HEK293 (cell line): Measurements from ENCODE around the gene HPSE2.

Experiments
- CTCF ChIA-PET: fragments of 350-600 bp; formaldehyde crosslinking; extraction: SDS; loops from one replicate; lab custom pipeline; 2021; ENCODE audit warnings: antibody characterized with exemption; lab: Yijun Ruan, JAX
- POLR2A ChIA-PET: fragments of 300-600 bp; formaldehyde crosslinking; extraction: SDS; loops from one replicate; lab custom pipeline; 2020; ENCODE audit warnings: antibody characterized with exemption, inconsistent platforms; lab: Yijun Ruan, JAX
- H3K27ac ChIP-seq: fragments of 200-500 bp; sonication (Bioruptor generic); 2 replicates; pipeline ENCODE4 v1.5.1; 2014; ENCODE audit warnings: low read depth, low read length, control low read depth, inconsistent platforms; ENCODE audit errors: extremely low read depth
- H3K36me3 ChIP-seq, 2 experiments: fragments of 200-500 bp in 1 of 2; sonication (Bioruptor generic) in 1 of 2; 1 replicate in 1 of 2; 2 replicates in 1 of 2; pipeline ENCODE4 v1.5.1; 2014 to 2017; ENCODE audit warnings: inconsistent platforms in 2 of 2, low read length in 2 of 2; ENCODE audit not compliant: control insufficient read depth in 2 of 2, insufficient read depth in 1 of 2
- H3K4me1 ChIP-seq: fragments of 200-500 bp; sonication (Bioruptor generic); 2 replicates; pipeline ENCODE4 v1.5.1; 2014; ENCODE audit warnings: mild to moderate bottlenecking, low read length, inconsistent platforms; ENCODE audit not compliant: control insufficient read depth, insufficient read depth
- H3K4me3 ChIP-seq: 2 replicates; pipeline ENCODE4 v1.5.1; 2011; ENCODE audit warnings: low read depth, mild to moderate bottlenecking, control low read depth, low read length, moderate library complexity
- H3K9me3 ChIP-seq: fragments of 200-500 bp; sonication (Bioruptor generic); 2 replicates; pipeline ENCODE4 v1.5.1; 2014; ENCODE audit warnings: low read depth, low read length, inconsistent platforms; ENCODE audit not compliant: control insufficient read depth, insufficient read depth
- EGR2 ChIP-seq: fragments of 450-650 bp; formaldehyde crosslinking; IDR thresholded peaks from 2 replicates; pipeline ENCODE4 v1.5.1; 2016; ENCODE audit warnings: low read depth, missing biosample characterization, missing genetic modification characterization
- MEIS1 ChIP-seq: sonication (generic); formaldehyde crosslinking; IDR thresholded peaks from 2 replicates; pipeline ENCODE4 v1.8.1; 2022; ENCODE audit warnings: missing genetic modification reagents, mild to moderate bottlenecking, borderline replicate concordance
- ZNF121 ChIP-seq: fragments of 450-650 bp; formaldehyde crosslinking; IDR thresholded peaks from 2 replicates; pipeline ENCODE4 v1.5.1; 2016; ENCODE audit warnings: missing biosample characterization, missing genetic modification characterization
- ZNF175 ChIP-seq: fragments of 450-650 bp; formaldehyde crosslinking; IDR thresholded peaks from 2 replicates; pipeline ENCODE4 v1.5.1; 2016; ENCODE audit warnings: missing biosample characterization, missing genetic modification characterization
- ZNF24 ChIP-seq: fragments of 450-650 bp; formaldehyde crosslinking; IDR thresholded peaks from 2 replicates; pipeline ENCODE4 v1.5.1; 2016; ENCODE audit warnings: missing biosample characterization, missing genetic modification characterization
- ZNF335 ChIP-seq: fragments of 450-650 bp; formaldehyde crosslinking; conservative IDR thresholded peaks from 2 replicates; pipeline ENCODE4 v1.5.1; 2016; ENCODE audit warnings: missing biosample characterization, missing genetic modification characterization
- ZNF426 ChIP-seq: fragments of 450-650 bp; formaldehyde crosslinking; IDR thresholded peaks from 2 replicates; pipeline ENCODE4 v1.5.1; 2017; ENCODE audit warnings: missing biosample characterization, missing genetic modification characterization, mild to moderate bottlenecking, inconsistent platforms, moderate library complexity
- ZNF654 ChIP-seq: fragments of 450-650 bp; formaldehyde crosslinking; IDR thresholded peaks from 2 replicates; pipeline ENCODE4 v1.5.1; 2016; ENCODE audit warnings: low read depth, missing biosample characterization, missing genetic modification characterization
- ZNF664 ChIP-seq: fragments of 450-650 bp; formaldehyde crosslinking; IDR thresholded peaks from 2 replicates; pipeline ENCODE4 v1.5.1; 2016; ENCODE audit warnings: missing biosample characterization, missing genetic modification characterization
- ZNF777 ChIP-seq: fragments of 450-650 bp; formaldehyde crosslinking; IDR thresholded peaks from 2 replicates; pipeline ENCODE4 v1.5.1; 2017; ENCODE audit warnings: missing biosample characterization, missing genetic modification characterization, borderline replicate concordance
- ZNF791 ChIP-seq: fragments of 450-650 bp; formaldehyde crosslinking; IDR thresholded peaks from 2 replicates; pipeline ENCODE4 v1.5.1; 2016; ENCODE audit warnings: missing biosample characterization, missing genetic modification characterization
- ZNF837 ChIP-seq: fragments of 450-650 bp; formaldehyde crosslinking; IDR thresholded peaks from 2 replicates; pipeline ENCODE4 v1.5.1; 2016; ENCODE audit warnings: missing biosample characterization, missing genetic modification characterization
- TF ChIP-seq, protein P1 (sequence below): fragments of 450-650 bp; formaldehyde crosslinking; IDR thresholded peaks from 2 replicates; pipeline ENCODE4 v1.5.1; 2016; ENCODE audit warnings: missing biosample characterization, missing genetic modification characterization
- TF ChIP-seq, protein P2 (sequence below): fragments of 450-650 bp; formaldehyde crosslinking; IDR thresholded peaks from 2 replicates; pipeline ENCODE4 v1.5.1; 2016; ENCODE audit warnings: missing biosample characterization, missing genetic modification characterization
- TF ChIP-seq, protein P3 (sequence below): fragments of 450-650 bp; formaldehyde crosslinking; conservative IDR thresholded peaks from 2 replicates; pipeline ENCODE4 v1.5.1; 2016; ENCODE audit warnings: low read depth, missing biosample characterization, missing genetic modification characterization
- TF ChIP-seq, protein P4 (sequence below): fragments of 450-650 bp; formaldehyde crosslinking; IDR thresholded peaks from 2 replicates; pipeline ENCODE4 v1.5.1; 2016; ENCODE audit warnings: missing biosample characterization, missing genetic modification characterization
- TF ChIP-seq, protein P5 (sequence below): fragments of 450-650 bp; IDR thresholded peaks from 2 replicates; pipeline ENCODE4 v1.5.1; 2018; ENCODE audit warnings: missing biosample characterization, missing genetic modification characterization
- TF ChIP-seq, protein P6 (sequence below): fragments of 450-650 bp; formaldehyde crosslinking; IDR thresholded peaks from 2 replicates; pipeline ENCODE4 v1.5.1; 2017; ENCODE audit warnings: missing biosample characterization, missing genetic modification characterization
- TF ChIP-seq, protein P7 (sequence below): fragments of 450-650 bp; formaldehyde crosslinking; IDR thresholded peaks from 2 replicates; pipeline ENCODE4 v1.5.1; 2016; ENCODE audit warnings: missing biosample characterization, missing genetic modification characterization, low read depth
- TF ChIP-seq, protein P8 (sequence below): fragments of 450-650 bp; formaldehyde crosslinking; IDR thresholded peaks from 2 replicates; pipeline ENCODE4; 2016; ENCODE audit warnings: missing biosample characterization, missing genetic modification characterization

The HPSE2 gene

DNA sequence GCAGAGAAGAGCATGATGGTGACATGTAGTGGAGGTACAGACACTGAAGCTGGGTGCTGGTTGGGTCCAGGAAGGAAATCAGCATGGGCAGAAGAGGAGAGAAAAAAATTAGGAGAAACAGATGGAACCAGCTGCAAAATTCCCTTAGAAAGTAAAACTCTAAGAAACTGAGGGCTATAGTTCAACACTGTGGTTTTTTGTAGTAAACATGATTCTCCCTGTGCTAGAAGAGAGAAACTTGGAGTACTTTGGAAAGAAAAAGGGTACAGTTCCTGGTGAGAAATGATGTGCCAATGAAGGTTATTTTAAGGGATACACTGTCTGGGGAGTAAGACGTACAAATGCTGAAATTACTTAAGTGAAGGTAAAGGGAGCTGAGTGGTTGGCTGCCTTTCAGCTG is 607.4 kb downstream of the HPSE2 start (continued):
- TF ChIP-seq, protein P1, sequence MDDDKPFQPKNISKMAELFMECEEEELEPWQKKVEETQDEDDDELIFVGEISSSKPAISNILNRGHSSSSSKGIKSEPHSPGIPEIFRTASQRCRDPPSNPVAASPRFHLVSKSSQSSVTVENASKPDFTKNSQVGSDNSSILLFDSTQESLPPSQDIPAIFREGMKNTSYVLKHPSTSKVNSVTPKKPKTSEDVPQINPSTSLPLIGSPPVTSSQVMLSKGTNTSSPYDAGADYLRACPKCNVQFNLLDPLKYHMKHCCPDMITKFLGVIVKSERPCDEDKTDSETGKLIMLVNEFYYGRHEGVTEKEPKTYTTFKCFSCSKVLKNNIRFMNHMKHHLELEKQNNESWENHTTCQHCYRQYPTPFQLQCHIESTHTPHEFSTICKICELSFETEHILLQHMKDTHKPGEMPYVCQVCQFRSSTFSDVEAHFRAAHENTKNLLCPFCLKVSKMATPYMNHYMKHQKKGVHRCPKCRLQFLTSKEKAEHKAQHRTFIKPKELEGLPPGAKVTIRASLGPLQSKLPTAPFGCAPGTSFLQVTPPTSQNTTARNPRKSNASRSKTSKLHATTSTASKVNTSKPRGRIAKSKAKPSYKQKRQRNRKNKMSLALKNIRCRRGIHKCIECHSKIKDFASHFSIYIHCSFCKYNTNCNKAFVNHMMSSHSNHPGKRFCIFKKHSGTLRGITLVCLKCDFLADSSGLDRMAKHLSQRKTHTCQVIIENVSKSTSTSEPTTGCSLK (tag by site-specific recombination): no peak
- TF ChIP-seq ZNF837 (tag by site-specific recombination) (no peak), ZNF335 (no peak), ZNF664 (tag by site-specific recombination) (no peak), ZNF24 (tag by site-specific recombination) (no peak), ZNF121 (tag by site-specific recombination) (no peak), ZNF426 (tag by site-specific recombination) (no peak), ZNF791 (tag by site-specific recombination) (no peak), ZNF654 (no peak)
- TF ChIP-seq, protein P2, sequence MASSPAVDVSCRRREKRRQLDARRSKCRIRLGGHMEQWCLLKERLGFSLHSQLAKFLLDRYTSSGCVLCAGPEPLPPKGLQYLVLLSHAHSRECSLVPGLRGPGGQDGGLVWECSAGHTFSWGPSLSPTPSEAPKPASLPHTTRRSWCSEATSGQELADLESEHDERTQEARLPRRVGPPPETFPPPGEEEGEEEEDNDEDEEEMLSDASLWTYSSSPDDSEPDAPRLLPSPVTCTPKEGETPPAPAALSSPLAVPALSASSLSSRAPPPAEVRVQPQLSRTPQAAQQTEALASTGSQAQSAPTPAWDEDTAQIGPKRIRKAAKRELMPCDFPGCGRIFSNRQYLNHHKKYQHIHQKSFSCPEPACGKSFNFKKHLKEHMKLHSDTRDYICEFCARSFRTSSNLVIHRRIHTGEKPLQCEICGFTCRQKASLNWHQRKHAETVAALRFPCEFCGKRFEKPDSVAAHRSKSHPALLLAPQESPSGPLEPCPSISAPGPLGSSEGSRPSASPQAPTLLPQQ (tag by site-specific recombination): no peak
- TF ChIP-seq, protein P3, sequence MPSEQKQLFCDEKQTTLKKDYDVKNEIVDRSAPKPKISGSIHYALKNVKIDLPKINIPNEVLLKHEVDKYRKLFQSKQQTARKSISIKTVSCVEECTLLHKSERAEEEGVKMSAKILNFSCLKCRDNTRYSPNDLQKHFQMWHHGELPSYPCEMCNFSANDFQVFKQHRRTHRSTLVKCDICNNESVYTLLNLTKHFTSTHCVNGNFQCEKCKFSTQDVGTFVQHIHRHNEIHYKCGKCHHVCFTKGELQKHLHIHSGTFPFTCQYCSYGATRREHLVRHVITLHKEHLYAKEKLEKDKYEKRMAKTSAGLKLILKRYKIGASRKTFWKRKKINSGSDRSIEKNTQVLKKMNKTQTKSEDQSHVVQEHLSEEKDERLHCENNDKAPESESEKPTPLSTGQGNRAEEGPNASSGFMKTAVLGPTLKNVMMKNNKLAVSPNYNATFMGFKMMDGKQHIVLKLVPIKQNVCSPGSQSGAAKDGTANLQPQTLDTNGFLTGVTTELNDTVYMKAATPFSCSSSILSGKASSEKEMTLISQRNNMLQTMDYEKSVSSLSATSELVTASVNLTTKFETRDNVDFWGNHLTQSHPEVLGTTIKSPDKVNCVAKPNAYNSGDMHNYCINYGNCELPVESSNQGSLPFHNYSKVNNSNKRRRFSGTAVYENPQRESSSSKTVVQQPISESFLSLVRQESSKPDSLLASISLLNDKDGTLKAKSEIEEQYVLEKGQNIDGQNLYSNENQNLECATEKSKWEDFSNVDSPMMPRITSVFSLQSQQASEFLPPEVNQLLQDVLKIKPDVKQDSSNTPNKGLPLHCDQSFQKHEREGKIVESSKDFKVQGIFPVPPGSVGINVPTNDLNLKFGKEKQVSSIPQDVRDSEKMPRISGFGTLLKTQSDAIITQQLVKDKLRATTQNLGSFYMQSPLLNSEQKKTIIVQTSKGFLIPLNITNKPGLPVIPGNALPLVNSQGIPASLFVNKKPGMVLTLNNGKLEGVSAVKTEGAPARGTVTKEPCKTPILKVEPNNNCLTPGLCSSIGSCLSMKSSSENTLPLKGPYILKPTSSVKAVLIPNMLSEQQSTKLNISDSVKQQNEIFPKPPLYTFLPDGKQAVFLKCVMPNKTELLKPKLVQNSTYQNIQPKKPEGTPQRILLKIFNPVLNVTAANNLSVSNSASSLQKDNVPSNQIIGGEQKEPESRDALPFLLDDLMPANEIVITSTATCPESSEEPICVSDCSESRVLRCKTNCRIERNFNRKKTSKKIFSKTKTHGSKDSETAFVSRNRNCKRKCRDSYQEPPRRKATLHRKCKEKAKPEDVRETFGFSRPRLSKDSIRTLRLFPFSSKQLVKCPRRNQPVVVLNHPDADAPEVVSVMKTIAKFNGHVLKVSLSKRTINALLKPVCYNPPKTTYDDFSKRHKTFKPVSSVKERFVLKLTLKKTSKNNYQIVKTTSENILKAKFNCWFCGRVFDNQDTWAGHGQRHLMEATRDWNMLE (tag by site-specific recombination): no peak
- TF ChIP-seq, protein P4, sequence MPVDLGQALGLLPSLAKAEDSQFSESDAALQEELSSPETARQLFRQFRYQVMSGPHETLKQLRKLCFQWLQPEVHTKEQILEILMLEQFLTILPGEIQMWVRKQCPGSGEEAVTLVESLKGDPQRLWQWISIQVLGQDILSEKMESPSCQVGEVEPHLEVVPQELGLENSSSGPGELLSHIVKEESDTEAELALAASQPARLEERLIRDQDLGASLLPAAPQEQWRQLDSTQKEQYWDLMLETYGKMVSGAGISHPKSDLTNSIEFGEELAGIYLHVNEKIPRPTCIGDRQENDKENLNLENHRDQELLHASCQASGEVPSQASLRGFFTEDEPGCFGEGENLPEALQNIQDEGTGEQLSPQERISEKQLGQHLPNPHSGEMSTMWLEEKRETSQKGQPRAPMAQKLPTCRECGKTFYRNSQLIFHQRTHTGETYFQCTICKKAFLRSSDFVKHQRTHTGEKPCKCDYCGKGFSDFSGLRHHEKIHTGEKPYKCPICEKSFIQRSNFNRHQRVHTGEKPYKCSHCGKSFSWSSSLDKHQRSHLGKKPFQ (tag by site-specific recombination): no peak

DNA sequence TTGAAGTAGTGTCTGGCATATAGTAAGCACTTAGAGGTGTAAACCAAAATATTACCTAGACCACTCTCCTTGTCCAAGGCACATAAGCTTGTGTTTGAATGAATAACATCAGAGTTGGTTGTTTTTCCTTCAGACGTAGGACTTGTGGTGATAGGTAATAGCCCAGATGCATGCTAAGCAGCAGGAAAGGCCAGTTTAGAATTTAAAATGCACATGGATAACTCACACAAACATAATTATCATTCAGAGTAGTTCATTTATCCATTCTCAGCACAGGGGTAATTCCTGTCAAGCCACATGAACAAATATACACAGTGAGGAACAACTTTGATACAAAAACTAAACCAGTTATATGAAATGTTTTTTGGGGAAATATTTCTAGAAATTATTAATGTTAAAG is 607.9 kb downstream of the HPSE2 start:
- Histone ChIP-seq H3K4me3 (no peak overlapping the region), H3K27ac (no peak overlapping the region), H3K9me3 (no peaks in the 10 kb centered on the region), H3K4me1 (no peaks in the 10 kb centered on the region), H3K36me3 (no peaks in the 10 kb centered on the region)
- CTCF ChIA-PET: interaction anchor here (0.8 kb wide), 1 partner anchor 34 kb away, joined by 3 read pairs; no protein-coding TSS in a partner anchor
- POLR2A ChIA-PET: no interaction called here
- TF ChIP-seq, protein P5, sequence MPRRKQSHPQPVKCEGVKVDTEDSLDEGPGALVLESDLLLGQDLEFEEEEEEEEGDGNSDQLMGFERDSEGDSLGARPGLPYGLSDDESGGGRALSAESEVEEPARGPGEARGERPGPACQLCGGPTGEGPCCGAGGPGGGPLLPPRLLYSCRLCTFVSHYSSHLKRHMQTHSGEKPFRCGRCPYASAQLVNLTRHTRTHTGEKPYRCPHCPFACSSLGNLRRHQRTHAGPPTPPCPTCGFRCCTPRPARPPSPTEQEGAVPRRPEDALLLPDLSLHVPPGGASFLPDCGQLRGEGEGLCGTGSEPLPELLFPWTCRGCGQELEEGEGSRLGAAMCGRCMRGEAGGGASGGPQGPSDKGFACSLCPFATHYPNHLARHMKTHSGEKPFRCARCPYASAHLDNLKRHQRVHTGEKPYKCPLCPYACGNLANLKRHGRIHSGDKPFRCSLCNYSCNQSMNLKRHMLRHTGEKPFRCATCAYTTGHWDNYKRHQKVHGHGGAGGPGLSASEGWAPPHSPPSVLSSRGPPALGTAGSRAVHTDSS (tag by site-specific recombination): no peak
- TF ChIP-seq ZNF175 (no peak), ZNF777 (tag by site-specific recombination) (no peak), EGR2 (tag by site-specific recombination) (no peak), MEIS1 (CRISPR knock-in tag) (no peak)
- TF ChIP-seq, protein P6, sequence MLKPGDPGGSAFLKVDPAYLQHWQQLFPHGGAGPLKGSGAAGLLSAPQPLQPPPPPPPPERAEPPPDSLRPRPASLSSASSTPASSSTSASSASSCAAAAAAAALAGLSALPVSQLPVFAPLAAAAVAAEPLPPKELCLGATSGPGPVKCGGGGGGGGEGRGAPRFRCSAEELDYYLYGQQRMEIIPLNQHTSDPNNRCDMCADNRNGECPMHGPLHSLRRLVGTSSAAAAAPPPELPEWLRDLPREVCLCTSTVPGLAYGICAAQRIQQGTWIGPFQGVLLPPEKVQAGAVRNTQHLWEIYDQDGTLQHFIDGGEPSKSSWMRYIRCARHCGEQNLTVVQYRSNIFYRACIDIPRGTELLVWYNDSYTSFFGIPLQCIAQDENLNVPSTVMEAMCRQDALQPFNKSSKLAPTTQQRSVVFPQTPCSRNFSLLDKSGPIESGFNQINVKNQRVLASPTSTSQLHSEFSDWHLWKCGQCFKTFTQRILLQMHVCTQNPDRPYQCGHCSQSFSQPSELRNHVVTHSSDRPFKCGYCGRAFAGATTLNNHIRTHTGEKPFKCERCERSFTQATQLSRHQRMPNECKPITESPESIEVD: no peak
- TF ChIP-seq, protein P7, sequence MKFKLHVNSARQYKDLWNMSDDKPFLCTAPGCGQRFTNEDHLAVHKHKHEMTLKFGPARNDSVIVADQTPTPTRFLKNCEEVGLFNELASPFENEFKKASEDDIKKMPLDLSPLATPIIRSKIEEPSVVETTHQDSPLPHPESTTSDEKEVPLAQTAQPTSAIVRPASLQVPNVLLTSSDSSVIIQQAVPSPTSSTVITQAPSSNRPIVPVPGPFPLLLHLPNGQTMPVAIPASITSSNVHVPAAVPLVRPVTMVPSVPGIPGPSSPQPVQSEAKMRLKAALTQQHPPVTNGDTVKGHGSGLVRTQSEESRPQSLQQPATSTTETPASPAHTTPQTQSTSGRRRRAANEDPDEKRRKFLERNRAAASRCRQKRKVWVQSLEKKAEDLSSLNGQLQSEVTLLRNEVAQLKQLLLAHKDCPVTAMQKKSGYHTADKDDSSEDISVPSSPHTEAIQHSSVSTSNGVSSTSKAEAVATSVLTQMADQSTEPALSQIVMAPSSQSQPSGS: no peak
- TF ChIP-seq, protein P8, sequence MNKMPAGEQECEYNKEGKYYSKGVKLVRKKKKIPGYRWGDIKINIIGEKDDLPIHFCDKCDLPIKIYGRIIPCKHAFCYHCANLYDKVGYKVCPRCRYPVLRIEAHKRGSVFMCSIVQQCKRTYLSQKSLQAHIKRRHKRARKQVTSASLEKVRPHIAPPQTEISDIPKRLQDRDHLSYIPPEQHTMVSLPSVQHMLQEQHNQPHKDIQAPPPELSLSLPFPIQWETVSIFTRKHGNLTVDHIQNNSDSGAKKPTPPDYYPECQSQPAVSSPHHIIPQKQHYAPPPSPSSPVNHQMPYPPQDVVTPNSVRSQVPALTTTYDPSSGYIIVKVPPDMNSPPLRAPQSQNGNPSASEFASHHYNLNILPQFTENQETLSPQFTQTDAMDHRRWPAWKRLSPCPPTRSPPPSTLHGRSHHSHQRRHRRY: no peak
